OCI-LY3 (cell line): ENCODE measurements around the gene UBE2B.

Experiments used
- EZH2phosphoT487 ChIP-seq: fragments of 200-600 bp; shearing (Covaris generic); IDR thresholded peaks from 2 replicates; pipeline ENCODE4 v1.6.1; 2018; ENCODE audit warnings: antibody characterized with exemption, mixed run types, low read depth
- TF ChIP-seq, protein P1 (sequence below): fragments of 200-600, 300-600 bp; sonication (generic); IDR thresholded peaks from 2 replicates; pipeline ENCODE4 v1.5.1; 2014; ENCODE audit warnings: antibody characterized with exemption, low read length, low read depth

GRCh38 chr5:134435560-134435959 is 64.2 kb downstream of the UBE2B start:
- TF ChIP-seq, protein P1, sequence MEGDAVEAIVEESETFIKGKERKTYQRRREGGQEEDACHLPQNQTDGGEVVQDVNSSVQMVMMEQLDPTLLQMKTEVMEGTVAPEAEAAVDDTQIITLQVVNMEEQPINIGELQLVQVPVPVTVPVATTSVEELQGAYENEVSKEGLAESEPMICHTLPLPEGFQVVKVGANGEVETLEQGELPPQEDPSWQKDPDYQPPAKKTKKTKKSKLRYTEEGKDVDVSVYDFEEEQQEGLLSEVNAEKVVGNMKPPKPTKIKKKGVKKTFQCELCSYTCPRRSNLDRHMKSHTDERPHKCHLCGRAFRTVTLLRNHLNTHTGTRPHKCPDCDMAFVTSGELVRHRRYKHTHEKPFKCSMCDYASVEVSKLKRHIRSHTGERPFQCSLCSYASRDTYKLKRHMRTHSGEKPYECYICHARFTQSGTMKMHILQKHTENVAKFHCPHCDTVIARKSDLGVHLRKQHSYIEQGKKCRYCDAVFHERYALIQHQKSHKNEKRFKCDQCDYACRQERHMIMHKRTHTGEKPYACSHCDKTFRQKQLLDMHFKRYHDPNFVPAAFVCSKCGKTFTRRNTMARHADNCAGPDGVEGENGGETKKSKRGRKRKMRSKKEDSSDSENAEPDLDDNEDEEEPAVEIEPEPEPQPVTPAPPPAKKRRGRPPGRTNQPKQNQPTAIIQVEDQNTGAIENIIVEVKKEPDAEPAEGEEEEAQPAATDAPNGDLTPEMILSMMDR = no peak
- no peak for TF ChIP-seq EZH2phosphoT487
